ENCODE data around the gene PDE6B. TPM values are rescaled to one million over a fixed set of nuclear protein-coding genes. Genes with fewer than 3 reads are reported as not detected.
"Not testable (repeated sequence)": the region's sequence is repeated elsewhere in the genome, so short reads cannot be mapped to it uniquely, and the experiment has no call there.

PDE6B gene
- total RNA-seq, 1 donor from 2014 or later, result 11.2 TPM

GRCh38 chr4:656436-657337 lies 31.3 kb downstream of the PDE6B start:
- DNase-seq (ENCODE audit: low read depth), result no peak

DNA sequence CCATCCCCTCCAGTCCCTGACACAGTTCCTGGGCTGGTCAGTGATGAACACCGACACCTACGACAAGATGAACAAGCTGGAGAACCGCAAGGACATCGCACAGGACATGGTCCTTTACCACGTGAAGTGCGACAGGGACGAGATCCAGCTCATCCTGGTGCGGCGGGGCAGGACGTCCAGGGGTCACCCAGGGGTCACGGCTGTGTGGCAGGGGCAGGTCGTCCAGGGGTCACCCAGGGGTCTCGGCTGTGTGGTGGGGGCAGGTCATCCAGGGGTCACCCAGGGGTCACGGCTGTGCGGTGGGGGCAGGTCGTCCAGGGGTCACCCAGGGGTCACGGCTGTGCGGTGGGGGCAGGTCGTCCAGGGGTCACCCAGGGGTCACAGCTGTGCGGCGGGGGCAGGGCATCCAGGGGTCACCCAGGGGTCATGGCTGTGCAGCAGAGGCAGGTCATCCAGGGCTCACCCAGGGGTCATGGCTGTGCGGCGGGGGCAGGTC lies 32.0 kb downstream of the PDE6B start:
- no peak for DNase-seq (ENCODE audit: low read depth)

DNA sequence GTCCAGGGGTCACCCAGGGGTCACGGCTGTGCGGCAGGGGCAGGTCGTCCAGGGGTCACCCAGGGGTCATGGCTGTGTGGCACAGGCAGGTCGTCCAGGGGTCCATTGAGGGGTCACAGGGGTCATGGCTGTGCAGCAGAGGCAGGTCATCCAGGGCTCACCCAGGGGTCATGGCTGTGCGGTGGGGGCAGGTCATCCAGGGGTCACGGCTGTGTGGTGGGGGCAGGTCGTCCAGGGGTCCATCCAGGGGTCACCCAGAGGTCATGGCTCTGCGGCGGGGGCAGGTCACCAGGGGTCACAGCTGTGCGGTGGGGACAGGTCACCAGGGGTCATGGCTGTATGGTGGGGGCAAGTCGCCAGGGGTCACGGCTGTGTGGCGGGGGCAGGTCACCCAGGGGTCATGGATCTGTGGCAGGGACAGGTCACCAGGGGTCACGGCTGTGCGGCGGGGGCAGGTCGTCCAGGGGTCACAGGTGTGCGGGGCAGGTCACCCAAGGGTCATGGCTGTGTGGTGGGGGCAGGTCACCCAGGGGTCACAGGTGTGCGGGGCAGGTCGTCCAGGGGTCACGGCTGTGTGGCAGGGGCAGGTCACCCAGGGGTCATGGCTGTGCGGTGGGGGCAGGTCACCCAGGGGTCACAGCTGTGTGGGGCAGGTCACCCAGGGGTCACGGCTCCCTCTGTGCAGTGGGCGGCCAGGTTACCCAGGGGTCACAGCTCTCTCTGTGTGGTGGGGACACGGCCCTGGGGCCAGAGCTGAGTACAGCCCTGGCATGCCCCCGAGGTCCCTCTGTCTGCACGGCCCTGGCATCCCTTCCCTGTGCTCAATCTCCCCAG lies 32.7 kb downstream of the PDE6B start:
- DNase-seq (ENCODE audit: low read depth), result no peak

DNA sequence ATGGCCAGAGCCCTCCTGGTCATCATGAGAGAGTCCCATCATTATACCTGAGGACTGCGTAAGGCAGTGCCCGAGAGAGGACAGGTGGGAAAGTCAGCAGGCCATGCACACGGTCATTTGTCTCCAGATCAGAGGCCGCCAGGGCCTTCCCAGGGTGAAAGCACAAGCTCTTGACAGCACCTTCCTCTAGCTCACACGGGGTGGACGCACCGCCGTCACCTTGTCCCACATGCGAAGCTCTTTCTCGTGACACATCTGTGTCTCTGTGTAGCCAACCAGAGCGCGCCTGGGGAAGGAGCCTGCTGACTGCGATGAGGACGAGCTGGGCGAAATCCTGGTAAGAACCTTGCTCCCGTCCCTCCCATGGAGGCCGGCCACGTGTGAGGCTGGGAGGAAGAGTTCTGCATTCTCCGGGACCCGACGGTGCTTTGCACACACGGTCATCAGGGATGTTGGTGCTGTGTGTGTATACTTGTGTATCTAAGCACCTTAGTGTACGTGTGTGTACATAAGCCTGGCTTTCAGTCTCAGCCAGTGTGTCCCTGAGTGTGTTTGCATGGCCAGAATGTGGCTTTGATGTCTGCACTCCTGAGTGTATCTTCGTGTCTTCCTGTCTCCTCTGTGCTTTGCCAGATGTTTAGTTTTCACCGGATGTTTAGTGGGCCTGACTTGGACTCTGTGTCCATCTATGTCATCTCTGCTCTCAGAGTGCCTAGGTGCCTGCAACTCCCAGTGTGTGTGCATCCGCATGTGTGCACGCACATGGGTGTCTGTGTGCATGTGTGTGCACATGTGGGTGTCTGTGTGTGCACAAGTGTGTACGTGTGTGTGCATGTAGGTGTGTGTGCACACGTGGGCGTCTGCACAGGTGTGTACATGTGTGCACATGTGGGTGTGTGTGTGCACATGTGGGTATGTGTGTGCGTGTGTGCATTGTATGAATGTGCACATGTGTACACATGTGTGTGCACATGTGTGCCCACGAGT lies 33.6 kb downstream of the PDE6B start:
- DNase-seq (ENCODE audit: low read depth), result no peak

DNA sequence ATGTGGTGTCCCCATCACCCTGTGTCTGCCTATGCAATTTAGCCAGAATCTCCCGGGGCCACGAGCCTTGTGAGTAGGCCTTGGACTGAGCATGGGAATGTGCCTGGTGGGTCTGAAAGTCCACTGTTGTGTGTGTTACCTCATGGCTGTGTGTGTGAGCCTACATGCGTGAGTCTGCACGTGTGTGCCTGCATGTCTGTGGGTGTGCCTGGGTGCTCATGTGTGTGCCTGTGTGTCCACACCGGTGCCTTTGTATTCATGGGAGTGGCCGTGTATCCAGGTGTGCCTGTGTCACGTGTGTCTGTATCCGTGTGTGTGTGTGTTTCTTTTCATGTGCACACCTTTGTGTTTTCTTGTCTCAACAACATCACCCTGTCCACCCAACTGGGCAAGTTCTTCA lies 34.5 kb downstream of the PDE6B start:
- DNase-seq (ENCODE audit: low read depth), result no peak

GRCh38 chr4:660401-660800 lies 35.0 kb downstream of the PDE6B start:
- DNase-seq (ENCODE audit: low read depth), result no peak

DNA sequence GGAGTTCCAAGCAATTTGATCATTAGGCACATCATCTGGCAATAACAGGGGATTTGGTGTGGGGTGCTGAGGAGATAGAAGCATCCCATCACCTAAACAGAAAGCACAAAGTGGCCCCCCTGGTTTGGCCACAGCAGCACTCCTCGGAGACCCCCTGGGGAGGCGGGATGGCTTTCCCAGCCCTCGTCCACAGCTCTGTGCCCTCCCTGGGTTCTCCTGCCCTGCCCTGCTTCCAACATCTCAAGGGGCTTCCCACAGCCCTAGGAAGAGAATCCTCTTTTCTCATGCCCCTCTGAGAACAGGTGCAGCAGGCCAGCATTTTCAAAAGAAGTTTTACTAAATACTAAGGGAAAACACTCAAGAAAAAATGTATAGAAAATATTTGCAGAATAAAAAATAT lies 35.9 kb downstream of the PDE6B start:
- DNase-seq (ENCODE audit: low read depth), result no peak

GRCh38 chr4:661881-662761 lies 36.7 kb downstream of the PDE6B start:
- no peak for DNase-seq (ENCODE audit: low read depth)

- no peak for DNase-seq (ENCODE audit: low read depth)
Measured at GRCh38 chr4:663046-663437, 37.7 kb downstream of the PDE6B start.

DNA sequence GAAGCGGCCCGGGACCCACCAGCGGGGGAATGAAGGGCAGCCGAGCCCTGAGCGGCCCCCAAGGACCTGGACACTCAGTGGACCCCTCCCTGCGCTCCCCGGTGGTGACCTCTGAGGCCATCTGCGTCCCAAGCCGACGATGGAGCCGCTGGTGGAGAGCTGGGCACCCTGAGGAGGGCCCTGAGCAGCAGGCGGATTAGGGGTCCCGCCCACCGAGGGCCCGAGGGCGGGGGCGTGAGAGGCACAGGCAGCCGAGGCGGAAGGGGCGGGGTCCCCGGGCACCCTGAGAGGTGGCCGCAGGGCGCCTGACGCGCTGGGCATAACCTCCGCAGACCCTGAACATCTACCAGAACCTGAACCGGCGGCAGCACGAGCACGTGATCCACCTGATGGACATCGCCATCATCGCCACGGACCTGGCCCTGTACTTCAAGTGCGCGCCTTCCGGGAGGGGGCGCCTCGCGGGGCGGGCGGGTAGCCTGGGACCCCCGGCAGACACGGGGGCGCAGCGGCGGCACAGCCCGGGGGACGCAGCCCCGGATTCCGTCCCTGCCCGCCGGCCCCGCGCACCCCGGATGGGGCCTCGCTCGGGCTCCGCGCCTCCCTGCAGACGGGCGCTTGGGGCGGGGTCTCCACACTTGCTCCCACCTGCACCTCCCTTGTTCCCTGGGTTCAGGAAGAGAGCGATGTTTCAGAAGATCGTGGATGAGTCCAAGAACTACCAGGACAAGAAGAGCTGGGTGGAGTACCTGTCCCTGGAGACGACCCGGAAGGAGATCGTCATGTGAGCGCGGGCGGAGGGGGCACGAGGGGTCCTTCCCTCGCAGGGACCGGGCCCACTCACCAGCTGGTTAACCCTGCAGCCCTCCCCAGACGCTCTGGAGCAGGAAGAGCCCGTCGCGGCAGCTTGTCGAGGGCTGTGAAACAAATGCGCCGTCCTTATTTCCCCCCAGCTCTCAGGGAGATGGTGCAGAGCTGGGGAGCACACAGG lies 38.4 kb downstream of the PDE6B start:
- no peak for DNase-seq (ENCODE audit: low read depth)

GRCh38 chr4:664713-665231 lies 39.4 kb downstream of the PDE6B start:
- DNase-seq (ENCODE audit: low read depth), result no peak

DNA sequence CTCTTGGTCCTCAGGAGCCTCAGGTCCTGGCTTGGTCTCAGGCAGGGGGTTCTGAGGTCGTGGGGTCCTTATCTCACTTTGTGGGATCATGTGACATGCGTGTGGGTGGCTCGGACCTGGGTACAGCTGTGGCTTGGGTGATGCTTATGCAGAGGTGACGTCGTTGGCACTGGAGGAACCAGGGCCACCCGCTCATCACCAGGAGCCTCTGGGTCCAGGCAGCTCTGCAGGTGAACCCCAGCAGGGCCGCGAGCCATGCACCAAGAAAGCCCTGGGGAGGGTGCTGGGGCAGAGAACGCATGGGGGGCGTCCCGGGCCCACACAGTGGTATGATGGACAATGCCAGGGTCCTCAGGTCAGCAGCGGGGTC lies 40.0 kb downstream of the PDE6B start:
- DNase-seq (ENCODE audit: low read depth), result no peak

GRCh38 chr4:665751-666435 lies 40.5 kb downstream of the PDE6B start:
- no peak for DNase-seq (ENCODE audit: low read depth)

- DNase-seq (ENCODE audit: low read depth), result no peak
Measured at GRCh38 chr4:666436-666810, 41.0 kb downstream of the PDE6B start.

DNA sequence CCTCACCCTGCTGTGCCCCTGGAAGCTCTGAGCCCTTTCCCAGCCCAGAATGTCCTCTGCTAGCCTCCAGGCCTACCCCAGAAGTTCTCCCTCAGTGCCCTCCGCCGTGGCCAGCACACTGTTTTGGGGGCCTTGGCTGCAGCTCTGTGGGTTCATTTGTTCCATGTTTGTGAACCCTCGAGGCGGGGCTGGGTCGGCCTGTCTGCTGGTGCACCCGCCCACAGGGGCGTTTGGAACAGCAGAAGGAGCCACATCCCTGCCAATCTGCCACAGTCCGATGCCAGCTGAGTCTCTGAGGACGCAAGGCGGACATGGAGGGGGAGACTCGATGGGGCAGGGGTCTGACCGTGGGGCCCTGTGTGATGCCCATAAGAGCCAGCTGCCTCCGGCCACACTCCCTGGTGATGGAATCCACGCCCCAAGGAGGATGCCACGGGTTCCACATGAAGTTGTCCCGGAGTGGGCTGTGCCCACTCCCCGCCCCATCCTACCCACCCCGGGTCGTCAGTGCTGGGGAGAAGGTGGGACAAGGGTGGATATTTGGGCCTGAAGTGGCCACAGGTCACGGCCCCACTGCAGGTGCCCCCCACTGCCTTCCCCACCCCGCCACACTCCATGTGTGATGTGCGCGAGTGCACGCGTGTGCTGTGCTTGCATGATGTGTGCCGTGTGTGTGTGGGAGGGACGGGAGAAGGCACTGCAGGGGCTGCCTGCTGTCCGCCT lies 41.6 kb downstream of the PDE6B start:
- DNase-seq (ENCODE audit: low read depth), result no peak

GRCh38 chr4:667545-667925 lies 42.2 kb downstream of the PDE6B start:
- no peak for DNase-seq (ENCODE audit: low read depth)

DNA sequence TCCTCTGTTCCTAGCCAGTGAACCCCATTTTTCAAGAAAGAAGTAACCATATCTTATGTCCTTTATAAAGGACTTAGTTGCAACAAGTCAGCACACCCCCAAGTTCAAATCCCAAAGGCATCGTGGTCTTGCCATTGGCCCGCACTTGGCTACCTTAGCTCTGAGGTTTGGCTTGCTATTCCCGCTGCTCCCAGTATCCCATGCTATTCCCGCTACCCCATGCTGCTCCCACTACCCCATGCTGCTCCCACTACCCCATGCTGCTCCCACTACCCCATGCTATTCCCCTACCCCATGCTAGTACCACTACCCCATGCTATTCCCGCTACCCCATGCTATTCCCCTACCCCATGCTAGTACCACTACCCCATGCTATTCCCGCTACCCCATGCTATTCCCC lies 42.8 kb downstream of the PDE6B start:
- DNase-seq (ENCODE audit: low read depth), result not testable (repeated sequence)

All from renal cortical epithelial cell (primary cell).